Motor neuron (in vitro differentiated cells): Measurements from ENCODE around the gene RCE1. TPM values are rescaled to one million over a fixed set of nuclear protein-coding genes. Genes with fewer than 3 reads are reported as not detected.

ENCODE experiments used
- ATAC-seq, 8 experiments: fragments of 200-7000 bp; cut with Tn5 transposase; replicated peaks in 6 of 8; 2 replicates each; pipeline ENCODE4 v1.8.0; 2021; ENCODE audit warnings: mild to moderate bottlenecking in 8 of 8, moderate library complexity in 8 of 8
- H3K27ac ChIP-seq, 2 donors: fragments of 250-450 bp; sonication (Bioruptor Pico); 2 replicates each; pipeline ENCODE4 v1.9.0; 2021; ENCODE audit warnings: antibody characterized with exemption in 2 of 2, mild to moderate bottlenecking in 2 of 2, moderate library complexity in 1 of 2
- H3K4me1 ChIP-seq, 2 donors: fragments of 250-450 bp; sonication (Bioruptor Pico); replicated peaks in 1 of 2; 2 replicates each; pipeline ENCODE4 v1.6.1; 2021; ENCODE audit warnings: antibody characterized with exemption in 2 of 2, mild to moderate bottlenecking in 2 of 2, moderate library complexity in 1 of 2
- H3K4me3 ChIP-seq, 5 donors: fragments of 250-450 bp; sonication (Bioruptor Pico); 2 replicates each; pipeline ENCODE4 v1.9.0; 2021; ENCODE audit warnings: antibody characterized with exemption in 5 of 5, mild to moderate bottlenecking in 5 of 5, moderate library complexity in 4 of 5
- WGBS, 10 experiments: fragments of 450-650 bp; shearing (Covaris generic); methylation state at CpG; one replicate each; pipeline ENCODE4 v1.0.0; 2022; 5-methylcytosine and 5-hydroxymethylcytosine counted together
- in situ Hi-C, 9 experiments: fragments of 400-800 bp; cut with MboI; loops; one replicate each; pipeline ENCODE4 v1.15.0; 2021; ENCODE audit warnings: low sequenced_read_pairs in 9 of 9, low pct_unique_long_range_greater_than_20kb in 2 of 9; ENCODE audit not compliant: unreplicated experiment in 9 of 9
- total RNA-seq, 8 experiments: library from RNA; unstranded; fragments of 300-600 nt; gene quantifications; 2 replicates each; pipeline versions ENCODE4 v1.2.3 to v1.2.4, GENCODE V29; 2022

The RCE1 gene
- total RNA-seq, 8 experiments from 2014 or later, result 11.4 to 21.6 (median 15.4) TPM

- H3K27ac ChIP-seq, result no peak overlapping the region
- H3K4me3 ChIP-seq, result no peak overlapping the region
- in situ Hi-C loops, result no loop called here
- ATAC-seq, result no peak
- H3K4me1 ChIP-seq, result peaks cover 2 to 3% of the 10 kb centered on the region in 2 donors
- no CpG with 5 or more reads among the region's 32 CpGs for WGBS, 10 experiments
Measured at GRCh38 chr11:66861038-66861773, 18.0 kb downstream of the RCE1 start.

DNA sequence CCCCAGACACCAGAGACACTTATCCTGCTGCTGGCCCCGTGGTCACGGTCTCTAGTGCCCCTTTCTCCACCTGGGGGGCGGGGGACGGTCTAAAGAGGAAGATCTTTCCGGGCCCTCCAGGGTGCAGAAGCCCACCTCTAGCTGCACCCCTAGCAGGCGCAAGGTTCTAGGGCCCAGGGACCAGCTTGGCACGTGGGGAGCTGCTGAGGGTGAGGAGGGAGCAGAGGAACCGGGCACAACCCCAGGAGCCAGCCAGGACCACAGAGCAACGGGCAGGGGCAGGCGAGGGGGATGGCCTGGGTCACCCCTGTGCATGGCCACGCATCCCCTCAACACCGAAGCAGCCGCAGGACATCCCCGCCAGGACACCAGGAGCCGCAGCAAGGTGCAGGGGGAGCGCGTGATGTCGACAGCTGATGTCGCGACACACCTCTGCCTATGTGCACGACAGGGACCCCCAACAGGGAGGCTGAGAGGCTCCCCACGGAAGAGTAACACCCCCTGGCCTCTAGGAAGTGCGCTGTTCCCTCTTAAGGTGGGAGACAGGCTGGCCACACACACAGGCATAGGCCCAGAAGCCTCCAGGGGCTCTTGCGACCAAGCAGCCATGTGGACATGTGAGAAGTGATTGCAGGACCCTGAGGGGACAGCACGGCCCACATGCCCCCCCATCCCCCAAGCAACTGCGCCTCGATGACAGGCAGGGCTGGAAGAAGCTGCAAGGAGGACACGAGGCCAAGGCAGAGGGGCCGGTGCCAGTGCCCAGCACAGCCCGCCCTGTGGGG is 18.7 kb downstream of the RCE1 start:
- in situ Hi-C loops, result no loop called here
- Histone ChIP-seq H3K27ac (no peak overlapping the region), H3K4me3 (no peak overlapping the region), H3K4me1 (peaks cover 2 to 3% of the 10 kb centered on the region in 2 donors)
- WGBS, 10 experiments, result 80 to 100% (median 88%) methylated on average over 1 to 5 of the region's 30 CpGs; no CpG with 5 or more reads in 5 of the 10 experiments
- no peak for ATAC-seq

GRCh38 chr11:66862559-66863037 is 19.4 kb downstream of the RCE1 start:
- in situ Hi-C loops, result no loop called here
- Histone ChIP-seq H3K4me3 (no peak overlapping the region), H3K4me1 (peaks cover under 1 to 1% of the 10 kb centered on the region in 2 donors), H3K27ac (no peak overlapping the region)
- no peak for ATAC-seq
- WGBS, 10 experiments, result 93 to 100% methylated on average over 1 to 2 of the region's 11 CpGs; no CpG with 5 or more reads in 8 of the 10 experiments

GRCh38 chr11:66863428-66864125 is 20.3 kb downstream of the RCE1 start:
- no peak for ATAC-seq
- Histone ChIP-seq H3K4me1 (no peaks in the 10 kb centered on the region), H3K4me3 (no peak overlapping the region), H3K27ac (no peak overlapping the region)
- in situ Hi-C loops, result no loop called here
- 50 to 98% (median 72%) methylated on average over 1 to 10 of the region's 31 CpGs; no CpG with 5 or more reads in 4 of the 10 experiments for WGBS, 10 experiments

DNA sequence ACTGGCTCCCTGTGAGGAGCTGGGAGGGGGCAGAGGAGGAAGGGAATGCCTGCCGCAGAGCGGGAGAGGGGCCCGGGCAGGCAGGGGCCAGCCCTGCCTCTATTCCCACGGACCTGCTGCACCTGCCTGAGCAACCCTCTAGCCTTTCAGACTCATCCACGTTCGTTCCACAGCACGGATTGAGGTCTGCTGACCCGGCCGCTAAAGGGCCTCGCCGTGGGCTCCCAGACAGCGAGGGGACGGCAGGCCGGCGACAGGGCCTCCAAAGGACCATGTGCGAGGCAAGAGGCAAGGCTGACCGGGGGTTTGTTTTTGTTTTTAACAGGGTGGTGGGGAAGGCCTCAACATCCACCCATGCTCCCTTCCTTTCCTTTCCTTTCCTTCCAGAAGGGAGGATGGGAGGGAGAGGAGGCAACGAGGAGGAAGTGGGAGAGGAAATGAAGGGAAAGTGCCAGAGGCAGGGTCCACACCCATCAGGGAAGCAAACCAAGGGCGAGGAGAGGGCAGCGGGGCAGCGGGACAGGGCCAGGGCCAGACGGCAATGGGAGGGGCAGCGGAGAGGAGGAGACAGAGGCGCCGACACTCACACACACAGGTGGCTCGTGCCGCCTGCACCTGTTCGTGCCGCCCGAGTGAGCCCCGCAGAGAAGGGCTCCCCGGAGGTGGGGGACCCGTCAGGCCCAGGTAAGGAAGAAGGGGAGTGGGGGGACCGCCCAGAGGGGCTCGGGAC is 21.1 kb downstream of the RCE1 start:
- 40 to 93% methylated on average over 1 to 10 of the region's 35 CpGs; no CpG with 5 or more reads in 8 of the 10 experiments for WGBS, 10 experiments
- H3K27ac ChIP-seq, result no peak overlapping the region

DNA sequence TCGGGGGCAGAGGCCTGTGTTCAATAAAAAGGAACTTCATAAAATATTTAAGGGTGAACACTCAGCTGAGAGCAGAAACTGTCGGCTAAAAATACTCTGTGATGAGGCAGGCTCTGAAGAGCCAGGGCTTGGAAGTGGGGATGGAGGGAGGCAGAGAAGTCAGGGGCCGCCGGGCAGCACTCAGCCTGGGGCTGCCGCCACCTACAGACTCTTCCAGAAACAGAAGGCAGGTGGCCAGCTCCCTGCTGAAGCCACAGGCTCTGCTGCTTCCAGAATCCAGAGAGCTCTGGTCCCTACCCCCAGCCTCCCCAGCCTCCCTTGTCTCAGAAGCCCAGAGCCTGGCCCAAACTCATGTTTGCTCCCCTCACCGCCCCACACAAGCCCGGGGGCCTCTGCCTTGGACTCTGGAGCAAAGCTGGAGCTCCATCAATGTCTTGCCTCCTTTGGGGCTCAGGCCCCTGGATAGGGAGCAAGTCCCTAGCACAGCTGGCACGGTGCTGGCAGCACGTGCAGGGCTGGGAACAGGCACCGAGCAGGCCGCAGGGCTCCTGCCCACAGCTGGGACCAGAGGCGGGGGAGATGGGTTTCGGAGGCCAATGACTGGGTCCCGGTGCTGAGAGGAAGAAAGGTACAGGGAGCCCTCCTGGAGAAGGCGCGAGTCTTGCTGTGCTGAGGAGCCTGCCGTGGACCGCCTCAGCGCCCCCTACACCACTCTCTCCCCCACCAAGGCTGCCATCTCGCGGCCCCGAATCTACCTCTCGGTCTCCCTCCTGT is 21.9 kb downstream of the RCE1 start:
- no peak for ATAC-seq
- in situ Hi-C loops, result no loop called here
- WGBS, 10 experiments, result 75 to 88% (median 80%) methylated on average over 2 to 3 of the region's 23 CpGs; no CpG with 5 or more reads in 7 of the 10 experiments

More for the DNA sequence above, 21.1 kb downstream of the RCE1 start:
- no peak for ATAC-seq
- in situ Hi-C loops, result no loop called here
- Histone ChIP-seq H3K4me1 (no peaks in the 10 kb centered on the region), H3K4me3 (no peak overlapping the region)

GRCh38 chr11:66866007-66866406 is 22.8 kb downstream of the RCE1 start:
- 100% methylated on average over 2 of the region's 23 CpGs; no CpG with 5 or more reads in 9 of the 10 experiments for WGBS, 10 experiments
- Histone ChIP-seq H3K4me3 (no peak overlapping the region), H3K27ac (no peak overlapping the region), H3K4me1 (no peaks in the 10 kb centered on the region)
- ATAC-seq, result peak in 2 of 8 experiments; percentile 3 to 9
- in situ Hi-C loops, result no loop called here

More for the DNA sequence above, 21.9 kb downstream of the RCE1 start:
- H3K27ac ChIP-seq, result no peak overlapping the region
- no peak overlapping the region for H3K4me3 ChIP-seq
- H3K4me1 ChIP-seq, result no peaks in the 10 kb centered on the region

DNA sequence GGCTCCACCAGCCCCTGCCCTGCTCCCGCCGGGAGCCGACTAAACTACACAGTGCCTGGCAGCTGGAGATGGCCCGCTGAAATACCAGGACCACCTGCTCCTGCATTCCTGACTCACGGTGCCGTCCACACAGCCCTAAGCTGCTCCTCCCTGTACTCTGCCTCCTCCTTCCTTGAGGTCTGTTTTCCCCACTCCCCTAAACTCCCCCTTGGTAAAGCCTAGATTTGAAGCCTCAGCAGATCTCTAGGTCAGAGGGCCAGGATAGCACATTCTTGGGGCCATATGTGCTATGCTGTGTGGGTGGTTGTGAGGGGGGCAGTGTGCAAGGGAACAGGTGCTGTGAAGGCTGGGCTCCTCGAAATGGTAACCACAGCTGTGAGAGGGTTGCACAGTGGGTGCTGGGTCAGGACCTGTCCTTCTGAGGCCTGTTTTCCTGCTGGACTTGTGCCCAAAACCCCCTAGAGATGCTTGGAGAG is 23.3 kb downstream of the RCE1 start:
- H3K27ac ChIP-seq, result no peak overlapping the region
- ATAC-seq, result peak in 3 of 8 experiments; percentile 5 to 42 (median 9)
- in situ Hi-C loops, result no loop called here
- no peak overlapping the region for H3K4me3 ChIP-seq
- 80% methylated on average over 2 to 3 of the region's 7 CpGs; no CpG with 5 or more reads in 8 of the 10 experiments for WGBS, 10 experiments
- no peaks in the 10 kb centered on the region for H3K4me1 ChIP-seq

GRCh38 chr11:66867425-66868040 is 24.3 kb downstream of the RCE1 start:
- Histone ChIP-seq H3K4me1 (no peaks in the 10 kb centered on the region), H3K27ac (no peak overlapping the region), H3K4me3 (no peak overlapping the region)
- 50 to 92% (median 76%) methylated on average over 2 to 5 of the region's 14 CpGs; no CpG with 5 or more reads in 5 of the 10 experiments for WGBS, 10 experiments
- in situ Hi-C loops, result no loop called here
- peak in 2 of 8 experiments; percentile 12 to 26 for ATAC-seq

- no peak overlapping the region for H3K27ac ChIP-seq
- 89 to 100% (median 96%) methylated on average over 2 to 10 of the region's 13 CpGs for WGBS, 10 experiments
Measured at GRCh38 chr11:66868082-66868725, 25.0 kb downstream of the RCE1 start.

More at GRCh38 chr11:66868082-66868725, 25.0 kb downstream of the RCE1 start:
- Histone ChIP-seq H3K4me1 (no peaks in the 10 kb centered on the region), H3K4me3 (no peak overlapping the region)
- no peak for ATAC-seq
- in situ Hi-C loops, result no loop called here
